ENCODE data around the gene RMRP. TPM values are rescaled to one million over a fixed set of nuclear protein-coding genes. Genes with fewer than 3 reads are reported as not detected.
A peak's percentile ranks its signal among the peaks of the same experiment; 100 is the strongest.

RMRP gene
- 10 to 100 TPM in 1 of 3 donors, not detected in 2; 23.0 TPM for polyA plus RNA-seq

DNA sequence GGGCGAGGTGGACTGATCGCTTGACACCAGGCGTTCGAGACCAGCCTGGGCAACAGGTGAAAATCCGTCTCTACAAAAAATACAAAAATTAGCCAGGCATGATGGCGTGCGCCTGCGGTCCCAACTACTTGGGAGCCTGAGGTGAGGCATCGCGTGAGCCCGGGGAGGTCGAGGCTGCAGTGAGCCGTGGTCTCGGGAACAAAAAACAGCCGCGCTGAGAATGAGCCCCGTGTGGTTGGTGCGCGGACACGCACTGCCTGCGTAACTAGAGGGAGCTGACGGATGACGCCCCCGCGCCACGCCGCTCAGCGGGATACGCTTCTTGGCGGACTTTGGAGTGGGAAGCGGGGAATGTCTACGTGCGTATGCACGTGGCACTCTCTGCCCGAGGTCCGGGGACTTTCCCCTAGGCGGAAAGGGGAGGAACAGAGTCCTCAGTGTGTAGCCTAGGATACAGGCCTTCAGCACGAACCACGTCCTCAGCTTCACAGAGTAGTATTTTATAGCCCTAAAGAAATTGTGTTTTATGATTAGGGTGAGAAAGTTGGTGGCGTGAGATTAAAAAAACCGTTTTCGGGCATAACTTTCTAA, at the start of gene RMRP:
RMRP (minus strand) TSS at position 474 of the 591 bp plus-strand sequence.
- peak within 1 kb of the TSS; percentile 97 to 100 (median 99) for H3K27ac Mint-ChIP-seq
- H3K4me1 Mint-ChIP-seq, result peaks cover 63 to 71% of the 10 kb centered on the region in 2 donors
- H3K27me3 Mint-ChIP-seq (ENCODE audit: low read depth in 3 of 3), result peaks cover 11 to 30% (median 26%) of the 10 kb centered on the region in 3 donors
- peaks cover 13 to 24% (median 23%) of the 10 kb centered on the region in 3 donors for H3K36me3 Mint-ChIP-seq
- peak within 1 kb of the TSS; percentile 81 to 91 (median 89) for H3K4me3 Mint-ChIP-seq
- peaks cover 0 to 5% (median 3%) of the 10 kb centered on the region in 6 donors for H3K9me3 Mint-ChIP-seq
- DNase-seq, result peak; percentile 90 to 94 (median 93)

DNA sequence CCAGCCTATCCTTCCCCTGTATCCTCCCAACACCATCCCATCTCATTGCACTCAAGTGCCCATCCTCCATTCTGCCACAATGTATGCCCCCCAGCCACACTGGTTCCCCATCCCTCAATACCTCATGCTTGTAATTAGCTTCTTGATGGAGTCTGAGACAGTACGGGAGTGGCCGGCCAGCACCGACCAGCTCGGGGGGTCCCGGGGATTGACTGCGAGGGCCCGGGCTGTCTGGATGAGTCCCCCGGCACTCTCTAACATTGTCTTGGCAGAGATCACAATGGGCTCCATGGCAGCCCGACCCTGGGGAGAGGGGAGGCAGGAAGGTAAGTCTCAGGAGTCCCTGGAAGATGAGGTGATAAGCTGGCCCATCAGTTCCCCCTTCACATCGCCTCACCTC, 49.1 kb upstream of the RMRP start:
- H3K9me3 Mint-ChIP-seq, result no peaks in the 10 kb centered on the region
- H3K27ac Mint-ChIP-seq, result peak overlapping the region in 2 of 6 donors; percentile 55 to 68
- no peaks in the 10 kb centered on the region for H3K4me1 Mint-ChIP-seq
- peaks cover 0 to 2% (median 0%) of the 10 kb centered on the region in 3 donors for H3K27me3 Mint-ChIP-seq (ENCODE audit: low read depth in 3 of 3)
- H3K36me3 Mint-ChIP-seq, result peaks cover 16 to 77% (median 52%) of the 10 kb centered on the region in 3 donors
- DNase-seq, result no peak
- no peak overlapping the region for H3K4me3 Mint-ChIP-seq

DNA sequence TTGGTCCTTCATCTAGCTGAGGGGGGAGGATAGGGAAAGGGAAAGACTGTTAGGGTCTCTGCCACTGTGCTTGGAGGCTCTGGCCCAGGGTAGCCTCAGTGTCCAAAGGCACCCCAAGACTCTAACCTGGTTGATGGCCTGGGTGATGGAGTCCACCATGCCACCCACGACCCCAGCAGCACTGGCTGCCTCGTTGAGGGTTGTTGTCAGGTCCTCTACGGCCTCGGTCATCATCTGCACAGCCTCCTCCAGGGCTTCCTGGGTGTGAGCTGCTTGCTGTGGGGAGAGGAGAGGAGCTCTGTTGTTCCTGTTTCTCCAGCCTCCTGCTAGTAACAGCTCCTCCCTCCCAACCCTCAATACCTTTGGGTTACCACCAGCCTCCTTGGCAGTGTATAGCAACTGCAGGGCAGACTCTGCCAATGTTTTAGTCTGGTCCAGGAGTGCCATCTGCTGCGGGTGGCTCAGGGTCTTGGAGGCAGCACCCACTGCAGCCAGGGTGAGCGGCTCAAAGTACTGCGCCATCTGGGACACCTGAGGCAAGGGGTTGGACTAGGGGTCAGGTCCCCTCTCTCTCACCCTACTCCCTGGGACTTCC, 48.1 kb upstream of the RMRP start:
- no peak overlapping the region for H3K4me3 Mint-ChIP-seq
- DNase-seq, result no peak
- peaks cover 0 to 2% (median 0%) of the 10 kb centered on the region in 3 donors for H3K27me3 Mint-ChIP-seq (ENCODE audit: low read depth in 3 of 3)
- peaks cover 16 to 68% (median 47%) of the 10 kb centered on the region in 3 donors for H3K36me3 Mint-ChIP-seq
- no peaks in the 10 kb centered on the region for H3K4me1 Mint-ChIP-seq
- H3K9me3 Mint-ChIP-seq, result no peaks in the 10 kb centered on the region
- peak overlapping the region in 1 of 6 donors; percentile 58 for H3K27ac Mint-ChIP-seq

DNA sequence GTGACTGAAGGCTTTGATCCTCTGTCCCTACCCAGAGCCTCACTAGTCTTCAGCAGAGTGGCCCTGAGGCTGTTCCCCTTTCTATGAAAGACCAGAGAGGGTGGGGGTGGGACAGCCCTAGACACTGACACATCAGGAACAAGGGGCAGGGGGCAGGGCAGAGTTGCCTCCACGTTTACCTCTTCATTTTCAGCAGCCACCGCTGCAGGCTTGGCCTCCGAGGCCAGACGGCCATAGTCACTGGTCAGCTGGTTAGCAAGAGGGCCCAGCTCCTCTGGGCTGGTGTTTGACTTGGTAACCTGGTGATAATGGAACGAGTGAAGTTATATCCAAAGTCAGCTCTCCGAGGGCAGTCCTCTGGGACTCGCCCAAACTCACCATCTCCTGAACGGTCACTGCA, 47.6 kb upstream of the RMRP start:
- peak overlapping the region in 1 of 6 donors; percentile 58 for H3K27ac Mint-ChIP-seq
- H3K4me3 Mint-ChIP-seq, result no peak overlapping the region
- no peaks in the 10 kb centered on the region for H3K27me3 Mint-ChIP-seq (ENCODE audit: low read depth in 3 of 3)
- H3K9me3 Mint-ChIP-seq, result no peaks in the 10 kb centered on the region
- no peak for DNase-seq
- no peaks in the 10 kb centered on the region for H3K4me1 Mint-ChIP-seq
- H3K36me3 Mint-ChIP-seq, result peaks cover 16 to 62% (median 42%) of the 10 kb centered on the region in 3 donors

DNA sequence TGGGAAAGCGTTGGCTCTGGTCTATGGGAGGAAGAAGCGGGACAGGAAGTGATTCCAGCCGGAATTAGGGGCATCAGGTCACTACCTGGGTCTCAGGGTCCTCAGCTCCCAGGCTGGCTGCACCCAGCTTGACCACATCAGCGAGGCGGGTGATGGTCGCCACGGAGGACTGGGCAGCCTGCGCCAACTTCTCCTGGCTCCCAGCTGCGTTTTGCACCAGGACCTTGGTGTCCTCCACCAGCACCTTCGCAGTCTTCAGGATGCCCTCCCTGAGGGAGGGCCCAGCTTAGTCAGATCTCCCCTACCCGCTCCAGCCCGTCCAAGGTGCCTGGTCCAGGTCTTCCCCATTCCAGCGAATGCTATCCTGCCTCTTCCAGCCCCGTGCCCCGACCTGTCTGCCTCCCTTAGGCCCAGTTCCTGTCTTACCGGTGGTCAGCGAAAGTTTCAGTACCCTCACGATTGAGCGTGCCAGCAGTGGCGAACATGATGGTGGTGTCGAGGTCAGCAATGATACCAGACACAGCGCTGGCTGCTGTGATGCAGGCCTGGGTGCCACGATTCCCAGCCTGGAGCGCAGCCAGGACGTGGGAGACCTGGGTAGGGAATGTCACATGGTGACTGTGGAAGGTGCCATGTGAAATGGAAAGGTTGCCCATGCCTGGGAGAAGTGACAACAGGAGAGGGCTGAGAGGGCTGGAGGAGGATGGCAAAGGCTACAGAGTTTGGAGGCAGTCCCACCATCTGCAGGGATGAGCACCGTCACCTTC, 46.3 kb upstream of the RMRP start:
- H3K27me3 Mint-ChIP-seq (ENCODE audit: low read depth in 3 of 3), result no peaks in the 10 kb centered on the region

DNA sequence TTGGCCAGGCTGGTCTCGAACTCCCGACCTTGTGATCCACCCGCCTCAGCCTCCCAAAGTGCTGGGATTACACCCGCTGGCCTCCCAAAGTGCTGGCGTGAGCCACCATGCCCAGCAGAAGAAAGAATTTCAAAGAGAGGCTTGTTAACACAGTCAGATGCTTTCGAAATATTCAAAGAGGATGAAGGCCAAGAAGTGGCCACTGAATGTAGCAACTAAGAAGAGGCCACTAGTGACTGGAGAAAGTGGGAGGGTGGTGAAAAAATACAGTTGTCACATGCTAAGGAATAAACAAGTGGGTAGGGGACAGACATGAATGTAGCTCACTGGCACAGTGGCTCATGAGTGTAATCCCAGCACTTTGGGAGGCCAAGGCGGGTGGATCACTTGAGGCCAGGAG, 44.9 kb upstream of the RMRP start:
- no peak for DNase-seq
- H3K4me1 Mint-ChIP-seq, result peaks cover 0 to 2% of the 10 kb centered on the region in 2 donors
- peaks cover 14 to 46% (median 33%) of the 10 kb centered on the region in 3 donors for H3K36me3 Mint-ChIP-seq
- H3K27me3 Mint-ChIP-seq (ENCODE audit: low read depth in 3 of 3), result no peaks in the 10 kb centered on the region
- H3K27ac Mint-ChIP-seq, result peak overlapping the region in 1 of 6 donors; percentile 53
- no peak overlapping the region for H3K4me3 Mint-ChIP-seq
- no peaks in the 10 kb centered on the region for H3K9me3 Mint-ChIP-seq

More for the DNA sequence above, 46.3 kb upstream of the RMRP start:
- Mint-ChIP-seq H3K4me1 (no peaks in the 10 kb centered on the region), H3K27ac (peak overlapping the region in 2 of 6 donors; percentile 28 to 41), H3K9me3 (no peaks in the 10 kb centered on the region), H3K4me3 (no peak overlapping the region), H3K36me3 (peaks cover 16 to 56% (median 40%) of the 10 kb centered on the region in 3 donors)
- no peak for DNase-seq

DNA sequence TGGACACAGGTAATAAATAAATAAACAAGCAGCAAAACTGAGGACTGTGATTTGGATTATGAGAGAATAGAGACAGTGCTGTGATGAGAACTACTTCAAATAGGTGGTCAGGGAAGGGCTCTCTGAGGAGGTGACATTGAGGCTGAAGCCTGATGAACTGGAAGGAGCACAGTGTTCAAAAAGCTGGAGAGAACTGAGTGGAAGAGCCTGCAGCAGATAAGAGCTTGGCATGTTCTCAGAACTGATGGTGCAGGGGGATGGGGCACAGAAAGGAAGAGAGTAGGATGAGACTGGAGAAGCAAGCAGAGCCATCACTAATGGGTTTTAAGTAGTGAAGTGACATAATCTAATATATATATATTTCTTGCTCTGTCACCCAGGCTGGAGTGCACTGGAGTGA, 43.1 kb upstream of the RMRP start:
- Mint-ChIP-seq H3K9me3 (no peaks in the 10 kb centered on the region), H3K36me3 (peaks cover 13 to 39% (median 30%) of the 10 kb centered on the region in 3 donors), H3K27me3 (ENCODE audit: low read depth in 3 of 3) (no peaks in the 10 kb centered on the region), H3K27ac (no peak overlapping the region), H3K4me1 (peaks cover 9 to 10% of the 10 kb centered on the region in 2 donors), H3K4me3 (no peak overlapping the region)
- DNase-seq, result no peak

DNA sequence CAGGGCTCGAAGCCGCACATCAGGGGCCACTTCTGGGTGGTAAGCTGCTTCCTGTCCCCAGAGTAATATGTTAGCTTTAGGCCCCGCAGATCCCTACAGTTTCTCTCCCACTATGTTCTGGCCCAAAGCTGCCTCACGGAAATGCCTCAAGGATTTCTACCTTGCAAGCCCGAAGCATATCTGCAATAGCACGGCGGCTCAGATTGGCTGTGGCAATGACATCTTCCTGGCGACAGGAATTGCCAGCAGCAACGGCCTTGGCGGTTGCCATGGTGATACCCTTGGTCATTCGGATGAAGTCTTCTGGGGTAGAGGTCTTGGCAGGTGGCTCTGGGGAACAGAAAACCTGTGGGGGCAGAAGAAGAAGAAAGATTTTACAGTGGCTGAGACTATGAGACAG, 42.2 kb upstream of the RMRP start:
- no peak for DNase-seq
- Mint-ChIP-seq H3K27me3 (ENCODE audit: low read depth in 3 of 3) (no peaks in the 10 kb centered on the region), H3K27ac (no peak overlapping the region), H3K4me1 (peaks cover 9 to 10% of the 10 kb centered on the region in 2 donors), H3K9me3 (no peaks in the 10 kb centered on the region), H3K4me3 (no peak overlapping the region), H3K36me3 (peaks cover 13 to 35% (median 30%) of the 10 kb centered on the region in 3 donors)

DNA sequence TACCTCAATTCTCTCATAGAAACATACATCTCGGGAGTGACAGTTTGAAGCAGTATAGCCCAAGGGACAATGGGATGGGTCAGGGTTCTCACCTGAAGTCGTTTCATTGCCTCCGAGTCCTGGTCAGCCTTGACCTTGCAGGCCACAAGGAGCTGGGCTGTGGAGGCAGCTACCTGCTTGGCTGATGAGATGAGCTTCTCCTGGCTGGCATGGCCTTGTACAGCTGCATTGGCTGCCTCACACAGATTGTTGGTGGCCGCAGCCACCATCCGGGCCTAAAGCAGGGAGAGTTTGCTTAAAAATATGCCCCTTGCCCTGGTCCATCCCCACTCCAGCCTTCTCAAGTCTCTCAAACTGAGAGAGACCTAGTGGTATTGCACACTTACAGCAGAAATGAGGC, 40.4 kb upstream of the RMRP start:
- Mint-ChIP-seq H3K36me3 (peaks cover 12 to 20% (median 17%) of the 10 kb centered on the region in 3 donors), H3K27ac (peak overlapping the region in 3 of 6 donors; percentile 4 to 22 (median 7)), H3K4me3 (no peak overlapping the region), H3K27me3 (ENCODE audit: low read depth in 3 of 3) (no peaks in the 10 kb centered on the region), H3K4me1 (peaks cover 9 to 10% of the 10 kb centered on the region in 2 donors), H3K9me3 (no peaks in the 10 kb centered on the region)
- no peak for DNase-seq

DNA sequence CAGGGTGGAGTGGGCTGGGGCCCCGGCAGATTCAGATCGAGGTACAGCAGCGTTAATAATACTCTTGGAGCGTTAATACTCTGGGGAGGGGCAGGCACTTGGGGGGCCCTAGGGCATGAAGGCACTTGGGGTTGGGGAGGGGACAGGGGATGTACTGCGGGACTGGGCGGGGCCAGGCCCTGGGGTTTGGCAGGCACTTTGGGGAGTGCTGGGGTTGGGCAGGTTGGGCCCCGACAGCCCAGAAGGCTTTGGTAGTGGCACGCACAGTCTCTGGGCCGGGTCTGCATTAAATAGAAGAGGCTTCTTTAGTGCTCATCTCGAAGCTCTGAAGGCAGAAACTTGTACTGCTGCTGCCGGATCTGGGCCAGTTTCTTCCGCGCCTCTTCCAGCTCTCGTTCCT, 39.7 kb upstream of the RMRP start:
- no peak for DNase-seq
- Mint-ChIP-seq H3K4me1 (peaks cover 9 to 10% of the 10 kb centered on the region in 2 donors), H3K27me3 (ENCODE audit: low read depth in 3 of 3) (no peaks in the 10 kb centered on the region), H3K27ac (peak overlapping the region in 3 of 6 donors; percentile 4 to 50 (median 45)), H3K4me3 (no peak overlapping the region), H3K9me3 (no peaks in the 10 kb centered on the region), H3K36me3 (peaks cover 5 to 13% (median 12%) of the 10 kb centered on the region in 3 donors)

DNA sequence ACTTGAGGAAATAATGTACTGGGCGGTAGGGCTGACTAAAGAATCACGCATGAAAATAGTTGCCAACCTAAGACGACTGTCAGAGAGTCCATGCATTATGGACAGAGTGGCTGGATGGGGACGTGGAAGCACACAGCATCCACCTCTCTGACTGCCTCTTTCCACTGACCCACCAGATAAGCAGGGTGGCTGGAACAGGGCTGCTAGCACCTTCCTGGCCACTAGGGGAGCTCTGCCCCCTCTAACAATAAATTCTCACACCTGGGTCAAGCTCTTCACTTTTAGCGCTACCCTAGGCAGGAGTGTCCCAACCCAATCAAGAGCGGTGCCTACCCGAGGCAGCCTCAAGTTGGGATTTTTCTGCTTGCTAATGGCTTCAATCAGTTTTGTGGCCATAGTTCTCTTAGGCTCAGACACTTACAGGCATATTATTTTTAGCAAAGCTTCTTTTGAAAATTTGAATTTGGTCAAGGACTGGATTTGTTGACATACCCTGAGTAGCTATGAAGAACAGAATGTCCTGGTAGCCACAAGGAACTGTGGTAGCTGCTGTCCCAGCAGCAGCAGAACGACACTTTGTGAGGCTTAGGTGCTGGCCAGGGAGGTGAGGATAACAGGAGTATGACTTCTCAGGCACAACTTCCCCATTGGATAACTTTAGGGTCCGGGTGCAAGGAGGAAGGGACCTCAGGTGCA, 38.8 kb upstream of the RMRP start:
- no peaks in the 10 kb centered on the region for H3K27me3 Mint-ChIP-seq (ENCODE audit: low read depth in 3 of 3)

DNA sequence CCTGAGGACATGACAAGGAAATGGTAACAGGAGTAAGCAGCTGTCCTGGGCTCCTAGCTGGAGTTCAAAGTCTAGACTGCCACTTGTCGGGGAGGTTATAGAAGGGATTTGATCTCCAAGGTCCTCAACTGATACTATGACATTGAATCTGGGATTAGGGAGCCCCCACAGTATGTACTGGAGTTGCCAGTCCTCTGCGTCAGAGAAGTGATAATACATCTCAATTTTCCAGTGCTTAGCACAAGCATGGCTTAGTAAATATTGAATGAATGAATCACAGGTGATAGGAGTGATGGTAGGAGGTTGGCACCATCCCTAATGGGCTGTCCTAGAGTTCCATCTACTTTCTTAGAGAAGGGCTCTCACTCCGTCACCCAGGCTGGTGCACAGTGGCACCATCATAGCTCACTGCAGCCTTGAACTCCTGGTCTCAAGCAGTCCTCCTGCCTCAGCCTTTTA, 38.2 kb upstream of the RMRP start:
- Mint-ChIP-seq H3K27me3 (ENCODE audit: low read depth in 3 of 3) (peaks cover 0 to 2% (median 0%) of the 10 kb centered on the region in 3 donors), H3K27ac (peak overlapping the region in 4 of 6 donors; percentile 77 to 86 (median 84))
- DNase-seq, result no peak

More for the DNA sequence above, 38.8 kb upstream of the RMRP start:
- peak; percentile 58 to 67 (median 65) for DNase-seq
- Mint-ChIP-seq H3K9me3 (no peaks in the 10 kb centered on the region), H3K4me1 (peaks cover 14 to 15% of the 10 kb centered on the region in 2 donors), H3K27ac (peak overlapping the region; percentile 77 to 86 (median 84)), H3K36me3 (peaks cover 5 to 13% (median 12%) of the 10 kb centered on the region in 3 donors), H3K4me3 (no peak overlapping the region)

DNA sequence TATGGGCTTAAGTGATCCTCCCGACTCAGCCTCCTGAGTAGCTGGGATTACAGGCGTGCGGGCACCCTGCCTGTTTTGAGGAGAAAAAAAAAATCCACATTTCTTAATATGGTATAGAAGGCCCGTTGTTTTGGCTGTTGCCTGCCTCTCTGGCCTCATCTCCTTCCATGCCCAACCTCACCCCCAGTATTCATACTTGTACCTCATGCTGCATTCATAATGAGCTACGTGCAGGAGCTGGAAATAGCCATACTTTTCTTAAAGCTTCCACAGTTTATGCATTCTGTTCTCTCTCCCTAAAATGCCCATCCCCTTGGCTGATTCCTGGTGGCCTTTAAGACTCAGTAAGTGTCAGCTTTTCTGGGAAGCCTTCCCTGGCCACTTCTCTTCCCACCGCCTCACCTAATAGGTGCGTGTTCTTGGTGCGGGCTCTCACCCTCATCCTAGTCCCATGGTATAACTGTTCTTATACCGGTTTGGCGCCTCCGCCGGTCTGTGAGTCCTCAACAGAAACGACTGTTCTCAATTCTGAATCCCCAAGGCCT, 34.0 kb upstream of the RMRP start:
- H3K4me3 Mint-ChIP-seq, result peak overlapping the region; percentile 88 to 94 (median 89)
- peaks cover 5 to 7% (median 6%) of the 10 kb centered on the region in 3 donors for H3K36me3 Mint-ChIP-seq
- peaks cover 0 to 4% (median 3%) of the 10 kb centered on the region in 3 donors for H3K27me3 Mint-ChIP-seq (ENCODE audit: low read depth in 3 of 3)
- peak overlapping the region; percentile 20 to 89 (median 70) for H3K27ac Mint-ChIP-seq
- H3K9me3 Mint-ChIP-seq, result no peaks in the 10 kb centered on the region
- DNase-seq, result no peak
- H3K4me1 Mint-ChIP-seq, result peaks cover 20 to 27% of the 10 kb centered on the region in 2 donors

More for the DNA sequence above, 38.2 kb upstream of the RMRP start:
- peaks cover 5 to 13% (median 12%) of the 10 kb centered on the region in 3 donors for H3K36me3 Mint-ChIP-seq
- H3K4me3 Mint-ChIP-seq, result no peak overlapping the region
- H3K4me1 Mint-ChIP-seq, result peaks cover 21 to 22% of the 10 kb centered on the region in 2 donors
- no peaks in the 10 kb centered on the region for H3K9me3 Mint-ChIP-seq
